ENCODE measurements around the gene CAPZB. TPM values are rescaled to one million over a fixed set of nuclear protein-coding genes. Genes with fewer than 3 reads are reported as not detected.

The CAPZB gene
- polyA plus RNA-seq, 1 donor, result 217 TPM

GRCh38 chr1:19433719-19433998 is 51.7 kb downstream of the CAPZB start:
- DNase-seq, result no peak

- DNase-seq, result no peak
These were observed 52.2 kb downstream of the CAPZB start for GRCh38 chr1:19432943-19433718.

DNA sequence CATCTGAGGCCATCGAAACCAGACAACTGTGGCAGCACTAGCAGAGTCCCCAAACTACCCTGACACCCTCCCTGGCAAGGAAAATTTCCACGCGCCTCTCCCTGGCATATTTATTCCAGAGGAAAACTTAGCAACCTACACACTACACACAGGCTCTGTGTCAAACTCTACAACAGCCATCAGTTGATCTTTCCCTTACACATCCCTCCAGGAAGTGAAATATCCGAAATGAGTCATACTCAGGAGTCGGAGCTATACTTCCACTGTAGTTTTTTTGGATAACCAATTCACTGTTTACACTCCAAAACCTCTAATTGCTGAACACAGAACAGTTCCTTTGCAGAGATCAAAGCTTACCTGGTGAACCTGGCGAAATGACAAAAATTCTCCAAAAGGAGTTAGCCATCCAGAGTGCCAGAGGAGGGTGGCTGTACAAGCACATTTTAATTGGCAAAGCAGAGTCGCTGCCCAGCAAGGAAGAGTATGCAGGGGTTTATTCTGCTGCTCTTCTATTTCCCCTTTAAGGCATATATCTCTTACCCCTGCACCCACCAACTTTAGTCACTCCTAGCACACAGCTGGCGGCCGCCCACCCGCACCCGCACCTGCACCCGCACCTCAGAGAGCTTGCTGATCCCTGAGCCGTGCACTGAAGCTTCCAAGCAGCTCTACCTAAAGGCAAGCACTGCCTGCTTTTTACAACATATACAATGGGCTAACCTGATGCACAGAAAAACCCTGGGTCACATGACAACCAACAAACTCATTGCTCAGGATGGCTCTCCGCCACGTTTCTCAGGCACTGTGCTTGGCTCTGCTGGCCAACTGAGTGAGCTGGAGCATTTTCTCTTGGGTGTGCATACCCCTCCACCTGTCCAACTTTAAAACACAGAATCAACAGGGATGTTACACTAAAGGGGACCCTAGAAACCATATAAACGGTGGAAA is 54.9 kb downstream of the CAPZB start:
- DNase-seq, result no peak

- DNase-seq, result no peak
These were observed 55.7 kb downstream of the CAPZB start for GRCh38 chr1:19429611-19430010.

GRCh38 chr1:19427087-19427781 is 58.1 kb downstream of the CAPZB start:
- no peak for DNase-seq

DNA sequence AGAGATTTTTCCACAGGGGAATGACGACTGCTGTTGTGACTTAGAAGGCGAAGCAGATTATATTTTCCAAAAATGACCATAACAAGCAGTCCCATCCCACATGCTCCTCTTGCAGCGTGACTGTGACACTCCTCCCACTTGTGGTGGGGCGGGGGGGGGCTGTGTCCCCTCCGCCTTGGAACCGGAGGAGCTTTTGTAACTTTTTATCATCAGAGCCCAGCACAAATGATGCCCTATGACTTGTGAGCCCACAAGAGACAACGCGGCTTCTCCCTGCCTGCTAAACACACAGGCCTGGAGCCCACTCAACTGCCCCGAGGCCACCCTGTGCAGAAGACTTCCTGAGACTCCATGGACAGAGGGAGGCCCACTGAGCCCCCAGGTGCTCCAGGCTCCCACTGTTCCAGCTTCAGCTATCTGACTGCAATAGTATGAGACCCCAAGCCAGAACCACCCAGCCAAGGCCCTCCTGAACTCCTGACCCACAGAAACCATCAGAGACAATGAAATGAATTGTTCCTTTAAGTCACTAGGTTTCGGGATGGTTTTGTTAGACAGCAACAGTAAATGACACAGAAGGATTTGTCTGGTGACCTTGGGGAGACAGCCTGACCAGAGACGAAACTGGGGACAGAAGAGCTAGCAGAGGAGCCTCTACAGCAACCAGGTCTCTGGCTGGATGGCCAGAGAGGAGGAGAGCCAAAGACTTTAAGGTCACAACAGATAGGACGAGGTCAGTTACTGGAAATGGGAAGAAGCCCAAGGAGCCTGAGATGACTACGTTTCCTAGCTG is 58.8 kb downstream of the CAPZB start:
- no peak for DNase-seq

GRCh38 chr1:19425646-19426239 is 59.6 kb downstream of the CAPZB start:
- no peak for DNase-seq

GRCh38 chr1:19424651-19425570 is 60.4 kb downstream of the CAPZB start:
- no peak for DNase-seq

DNA sequence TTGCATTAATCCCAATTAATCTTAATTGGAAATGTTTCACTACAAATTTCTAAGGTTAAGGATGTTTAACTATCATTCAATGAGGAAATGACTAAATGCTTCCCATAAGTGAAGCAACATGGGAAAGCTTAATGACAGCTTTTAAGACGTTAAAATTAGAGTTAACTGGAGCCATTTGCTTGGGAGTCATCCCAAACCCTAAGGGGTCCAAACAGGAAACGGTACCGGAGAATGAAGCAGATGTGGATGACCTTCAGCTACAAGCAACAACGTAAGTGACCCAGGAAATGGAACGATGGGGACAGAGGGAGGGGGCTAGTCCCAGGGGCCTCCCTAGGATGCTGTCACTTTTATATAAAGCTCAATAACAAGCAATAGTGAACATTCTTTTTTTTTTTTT is 62.2 kb downstream of the CAPZB start:
- DNase-seq, result no peak

- no peak for DNase-seq
These were observed 64.0 kb downstream of the CAPZB start for GRCh38 chr1:19421365-19421764.

GRCh38 chr1:19420606-19421005 is 64.7 kb downstream of the CAPZB start:
- no peak for DNase-seq

GRCh38 chr1:19419691-19420090 is 65.6 kb downstream of the CAPZB start:
- no peak for DNase-seq

DNA sequence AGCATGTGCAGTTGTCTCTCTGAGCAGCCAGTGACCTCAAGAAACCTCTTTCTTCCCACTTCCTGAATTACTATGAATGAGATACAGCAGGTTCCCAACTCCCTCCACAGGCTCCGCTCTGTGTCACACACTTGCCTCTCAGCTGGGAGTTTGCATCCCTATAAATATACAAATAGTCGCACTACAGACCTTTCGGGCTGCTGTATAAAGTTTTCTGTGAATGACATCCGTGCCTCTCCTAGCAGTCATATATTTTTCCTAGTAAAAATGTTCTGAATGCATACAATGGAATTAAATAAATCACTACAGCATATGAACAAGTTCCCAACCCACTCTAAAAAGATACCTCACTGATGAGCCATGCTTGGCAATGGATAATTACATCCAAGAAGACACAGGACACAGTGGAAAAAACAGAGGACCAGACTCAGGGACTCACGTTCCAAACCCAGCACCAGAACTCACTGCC is 66.8 kb downstream of the CAPZB start:
- DNase-seq, result no peak

DNA sequence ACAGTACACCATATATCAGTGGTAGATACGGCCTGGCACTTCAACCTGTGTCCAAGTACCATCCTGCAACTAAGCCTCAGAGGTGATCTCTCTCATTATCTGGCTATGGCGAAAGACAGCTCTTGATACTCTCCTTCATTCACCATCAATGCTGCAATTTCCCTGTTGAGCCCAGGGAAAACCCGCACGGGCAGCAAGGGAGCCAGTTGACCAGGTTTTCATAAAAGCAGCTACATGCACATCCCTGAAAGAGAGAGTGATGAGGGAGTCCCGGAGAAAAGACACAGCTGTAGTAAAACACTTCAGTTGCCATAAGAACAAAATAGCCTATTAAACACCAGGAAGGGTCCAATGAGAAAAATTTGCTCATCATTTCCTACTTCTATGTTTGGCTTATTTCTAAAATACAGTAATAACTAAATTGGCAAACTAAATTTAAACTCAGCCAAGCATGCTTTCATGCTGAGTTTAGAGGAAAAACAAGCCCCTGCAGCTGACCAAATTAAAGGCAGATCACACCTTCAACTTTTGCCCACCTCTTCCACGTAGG is 68.3 kb downstream of the CAPZB start:
- DNase-seq, result no peak

DNA sequence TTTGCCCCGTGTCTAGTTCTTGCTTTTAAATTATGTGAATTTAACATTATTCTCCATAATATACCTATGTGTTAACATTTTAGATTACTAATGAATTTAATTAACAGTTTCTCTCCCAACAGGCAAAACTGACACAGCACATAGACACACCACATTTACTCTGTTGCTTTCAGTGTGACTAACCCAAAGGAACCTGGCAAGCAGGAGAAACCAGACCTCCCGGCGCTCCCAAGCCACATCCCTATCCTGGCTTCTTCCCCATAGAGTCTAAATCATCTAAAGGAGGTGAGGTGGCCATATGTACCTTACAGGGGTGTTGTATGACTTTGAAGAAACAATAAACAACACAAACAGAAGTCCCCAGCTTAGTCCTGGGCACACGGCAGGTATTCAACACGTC is 69.2 kb downstream of the CAPZB start:
- no peak for DNase-seq

- no peak for DNase-seq
These were observed 70.7 kb downstream of the CAPZB start for GRCh38 chr1:19414515-19415121.

GRCh38 chr1:19413999-19414398 is 71.3 kb downstream of the CAPZB start:
- DNase-seq, result no peak

DNA sequence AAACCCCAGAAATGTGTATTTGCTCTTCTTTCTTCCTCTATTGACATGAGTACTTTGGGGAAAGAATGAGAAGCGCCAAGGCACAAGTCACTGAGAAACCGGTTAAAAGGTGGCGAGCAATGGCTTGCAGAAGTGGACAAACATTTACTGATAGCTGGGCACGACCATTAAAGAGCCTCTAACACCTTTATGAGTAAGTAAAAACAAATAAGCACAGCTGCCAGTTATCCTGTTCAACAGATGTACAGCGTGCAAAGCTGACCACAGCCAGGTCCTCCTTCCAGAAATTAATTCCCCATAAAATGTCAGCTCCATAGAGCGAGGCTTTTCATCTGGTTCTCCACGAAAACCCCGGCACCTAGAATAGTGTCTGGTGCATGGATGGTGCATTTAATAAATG is 72.7 kb downstream of the CAPZB start:
- no peak for DNase-seq

DNA sequence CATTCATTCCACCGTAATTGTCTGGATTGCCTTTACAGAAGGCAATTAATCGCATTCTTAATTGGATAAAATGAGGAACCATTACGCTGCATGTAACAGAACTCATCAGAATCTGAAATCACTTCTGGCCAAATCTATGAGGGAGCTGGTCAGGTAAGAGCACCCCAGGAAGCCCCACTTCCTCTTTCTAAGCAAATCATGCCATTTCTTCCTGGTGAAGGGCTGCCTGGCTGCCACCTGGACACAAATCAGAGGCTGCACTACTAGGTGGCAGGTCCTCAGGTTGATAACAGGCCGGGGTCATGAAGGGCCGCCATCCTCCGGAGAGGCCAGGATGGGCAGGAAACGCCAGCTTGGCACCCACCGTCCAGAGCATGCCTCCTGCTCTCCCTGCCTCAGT is 73.7 kb downstream of the CAPZB start:
- DNase-seq, result no peak

DNA sequence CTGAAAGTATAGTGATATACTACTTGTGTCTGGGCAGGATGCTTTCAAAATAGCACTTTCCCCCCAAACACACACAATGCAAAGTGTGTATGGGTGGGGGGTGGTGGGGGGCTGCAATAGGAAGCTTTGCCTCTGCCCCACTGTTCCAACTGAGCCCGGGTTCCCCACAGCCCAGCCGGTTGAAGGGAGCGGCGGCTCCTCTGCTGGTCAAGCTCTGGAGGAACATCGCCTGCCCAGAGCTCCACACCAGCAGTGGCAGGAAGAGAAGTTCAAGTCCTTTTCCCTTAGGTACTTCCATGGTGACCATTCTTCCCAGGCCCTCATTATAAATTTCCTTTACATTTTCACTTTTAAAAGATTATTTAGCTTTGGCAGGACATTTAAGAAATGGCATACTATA is 74.9 kb downstream of the CAPZB start:
- no peak for DNase-seq

All from left kidney (tissue), 2 donors.